HG02852 (cell line): ENCODE results near the gene PID1.

Experiments
- ATAC-seq: cut with Tn5 transposase; IDR thresholded peaks from one replicate; pipeline ENCODE4 v1.9.1; 2021; ENCODE audit warnings: mild to moderate bottlenecking, moderate library complexity; ENCODE audit not compliant: unreplicated experiment

The PID1 gene

DNA sequence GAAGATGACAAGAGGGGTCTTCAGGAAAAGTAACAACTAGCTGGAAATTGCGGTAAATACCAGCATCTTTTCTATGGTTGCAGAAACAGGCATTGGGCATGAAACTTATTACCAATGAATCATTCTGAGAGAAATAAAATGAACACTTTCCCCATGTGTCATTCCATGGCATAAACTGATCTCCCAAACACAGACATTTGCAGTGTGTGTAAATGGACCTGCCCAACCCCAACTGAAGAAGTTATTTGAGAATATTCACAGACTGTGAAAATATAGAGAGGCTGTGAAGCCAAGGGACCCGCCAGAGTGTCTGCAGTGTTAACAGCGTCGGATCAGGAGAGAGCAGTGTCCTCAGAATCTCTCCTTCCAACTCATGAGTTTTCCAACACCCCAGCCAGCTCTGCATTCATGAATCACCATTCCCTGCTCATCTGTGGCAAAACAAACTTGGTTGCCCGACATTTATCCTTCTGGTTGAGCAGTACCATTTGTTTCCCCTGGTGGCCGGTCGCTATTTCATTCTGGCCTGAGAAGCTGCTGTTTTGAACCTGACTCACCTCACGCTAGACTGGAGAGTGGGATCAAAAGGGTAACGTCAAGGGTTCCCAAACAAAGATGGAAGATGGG, 238.4 kb downstream of the PID1 start:
- no peak for ATAC-seq

- no peak for ATAC-seq
Measured at GRCh38 chr2:229027353-229028105, 243.6 kb downstream of the PID1 start.

DNA sequence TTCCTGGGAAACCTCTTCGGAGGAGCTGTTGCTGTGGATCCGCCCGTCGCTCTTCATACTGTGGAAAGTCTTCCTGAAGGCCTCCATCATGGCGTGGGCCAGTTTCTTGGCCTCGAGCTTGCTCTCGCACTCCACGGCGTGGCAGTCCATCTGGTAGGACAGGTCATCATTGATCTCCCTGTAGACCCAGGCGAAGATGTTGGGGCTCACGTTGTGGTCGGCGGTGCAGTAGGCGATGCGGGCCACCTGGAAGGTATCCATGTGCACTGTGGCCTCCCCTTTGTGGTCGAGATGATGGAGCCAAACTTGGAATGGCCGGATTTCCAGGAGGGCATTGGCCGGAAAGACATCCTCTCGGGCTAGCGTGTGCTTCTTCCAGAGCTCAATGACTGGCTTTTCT, 245.4 kb downstream of the PID1 start:
- no peak for ATAC-seq

DNA sequence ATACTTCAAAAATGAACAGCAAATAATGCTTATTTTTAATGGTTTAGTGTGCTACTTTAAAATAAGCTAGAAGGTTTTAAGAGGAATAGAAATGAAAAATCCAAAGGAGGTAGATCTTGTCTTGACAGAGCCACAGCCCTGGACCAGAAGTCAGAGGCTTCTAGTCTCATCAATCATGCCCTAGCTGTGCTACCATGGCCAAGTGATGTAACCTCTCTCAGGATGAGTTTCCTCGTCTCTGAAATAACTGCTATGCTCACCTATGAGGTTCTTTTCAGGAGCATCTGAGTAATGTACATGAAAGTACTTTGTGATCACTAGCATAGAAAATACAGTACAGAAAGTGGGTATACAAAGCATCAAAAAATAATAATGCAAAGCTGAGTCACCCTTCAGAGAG, 248.4 kb downstream of the PID1 start:
- ATAC-seq = no peak

GRCh38 chr2:229022071-229022470, 249.0 kb downstream of the PID1 start:
- ATAC-seq = no peak

DNA sequence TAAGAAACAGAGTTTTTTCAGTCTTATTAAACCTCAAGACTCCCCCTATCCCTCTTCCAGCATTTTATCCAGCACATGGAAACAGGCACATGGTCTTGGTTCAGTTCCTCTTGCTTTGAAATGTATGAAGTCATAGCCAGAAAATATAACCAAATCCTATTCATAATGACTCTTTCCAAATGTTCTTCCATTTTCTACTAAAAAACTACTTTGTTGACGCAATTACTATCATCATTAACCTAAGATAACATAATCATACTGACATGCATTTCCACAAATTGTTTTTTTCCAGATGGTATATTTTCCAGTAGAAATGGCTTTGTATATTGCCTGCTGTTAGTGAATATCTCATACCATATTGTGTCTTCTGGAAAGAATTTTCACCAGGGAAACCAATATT, 261.3 kb downstream of the PID1 start:
- no peak for ATAC-seq

- ATAC-seq = no peak
Measured at GRCh38 chr2:229003256-229003655, 267.8 kb downstream of the PID1 start.

DNA sequence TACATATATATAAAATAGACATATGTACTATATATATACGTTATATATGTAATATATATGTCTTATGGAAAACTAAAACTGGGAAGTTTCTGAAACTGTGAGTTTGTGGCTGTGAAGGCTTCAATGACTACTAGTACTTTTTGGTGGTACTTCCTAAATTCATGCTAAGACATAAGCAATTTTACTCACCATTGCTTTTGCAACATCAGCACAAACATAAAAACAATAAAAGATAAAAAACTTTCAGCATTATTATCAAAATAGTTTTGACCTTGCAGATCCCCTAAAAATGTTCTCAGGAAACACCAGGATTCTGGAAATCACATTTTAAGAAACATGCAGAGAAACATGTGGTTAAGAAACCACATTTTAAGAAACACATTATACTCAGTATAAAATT, 269.9 kb downstream of the PID1 start:
- no peak for ATAC-seq

DNA sequence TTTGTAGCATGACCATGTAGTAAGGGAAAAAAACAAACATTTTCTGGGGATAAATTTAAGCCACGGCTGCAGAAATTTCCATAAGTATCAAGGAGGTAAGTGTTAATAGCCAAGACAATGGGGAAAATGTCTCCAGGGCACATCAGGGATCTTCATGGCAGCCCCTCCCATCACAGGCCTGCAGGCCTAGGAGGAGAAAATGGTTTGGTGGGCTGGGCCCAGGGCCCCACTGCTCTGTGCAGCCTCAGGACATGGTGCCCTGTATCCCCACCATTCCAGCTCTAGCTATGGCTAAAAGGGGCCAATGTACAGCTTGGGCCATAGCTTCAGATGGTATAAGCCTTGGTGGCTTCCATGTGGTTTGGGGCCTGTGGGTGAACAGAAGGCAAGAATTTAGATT, 271.8 kb downstream of the PID1 start:
- no peak for ATAC-seq

- no peak for ATAC-seq
Measured at GRCh38 chr2:228988786-228989185, 282.3 kb downstream of the PID1 start.

- ATAC-seq = no peak
Measured at GRCh38 chr2:228987441-228988155, 283.5 kb downstream of the PID1 start.

GRCh38 chr2:228986961-228987360, 284.1 kb downstream of the PID1 start:
- ATAC-seq = no peak

DNA sequence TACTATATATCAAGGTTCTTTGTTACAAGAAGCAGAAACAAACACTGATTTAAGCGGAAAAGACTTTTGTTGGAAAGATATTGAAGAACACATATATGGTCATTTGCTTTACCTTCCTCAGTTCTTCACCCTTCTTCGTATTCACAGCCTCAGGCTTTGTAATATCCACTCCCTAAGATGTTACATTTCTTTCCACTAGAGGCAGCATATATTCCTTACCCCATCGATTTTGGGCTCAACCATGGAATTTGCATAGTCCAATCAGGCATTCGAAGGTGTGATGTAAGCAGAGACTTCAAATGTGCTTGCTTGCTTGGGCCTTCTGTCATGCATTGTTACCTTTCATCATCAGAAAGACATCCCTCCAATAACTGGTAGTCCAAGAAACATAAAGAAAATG, 287.4 kb downstream of the PID1 start:
- ATAC-seq = no peak

DNA sequence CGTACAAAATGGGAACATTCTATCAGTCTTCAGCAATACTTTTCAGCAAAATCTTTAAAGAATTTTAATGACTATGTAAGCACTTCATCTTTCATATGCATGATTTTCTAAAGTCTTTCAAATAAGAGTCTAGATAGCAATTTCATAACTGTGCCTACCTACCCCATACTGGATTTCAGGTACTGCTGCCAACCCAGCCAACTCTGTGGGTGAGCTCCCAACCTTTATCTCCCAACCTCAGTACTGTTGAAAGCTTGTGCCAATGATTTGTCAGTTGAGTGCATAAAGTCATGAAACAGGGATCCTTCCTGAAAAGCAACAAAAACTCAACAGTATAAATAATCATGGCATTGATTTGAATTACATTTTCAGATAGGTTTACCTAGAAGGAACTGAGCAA, 296.9 kb downstream of the PID1 start:
- ATAC-seq = no peak
